Left lung (tissue), 10 donors: ENCODE measurements around the gene LY86. TPM values are rescaled to one million over a fixed set of nuclear protein-coding genes. Genes with fewer than 3 reads are reported as not detected.
"Not testable (repeated sequence)": the region's sequence is repeated elsewhere in the genome, so short reads cannot be mapped to it uniquely, and the experiment has no call there.

Experiments
- ATAC-seq: fragments of 200-7000 bp; cut with Tn5 transposase; one replicate; pipeline ENCODE4 v1.9.1; 2020; ENCODE audit warnings: moderate library complexity
- DNase-seq, 4 donors: peaks; one replicate each; pipeline ENCODE4 v3.0.0-alpha.2; 2013 to 2020
- H3K27ac ChIP-seq, 2 donors: fragments of 200-600 bp; sonication (generic) in 1 of 2; one replicate each; pipeline versions ENCODE4 v1.5.0 to v1.8.0; 2020 to 2021
- H3K27me3 ChIP-seq, 2 donors: fragments of 200-600 bp; sonication (generic) in 1 of 2; one replicate each; pipeline versions ENCODE4 v1.5.0 to v1.8.0; 2020 to 2021
- H3K36me3 ChIP-seq, 2 donors: fragments of 200-600 bp; sonication (generic) in 1 of 2; one replicate each; pipeline versions ENCODE4 v1.5.0 to v1.8.0; 2020 to 2021
- H3K4me1 ChIP-seq, 2 donors: fragments of 200-600 bp; one replicate each; pipeline ENCODE4 v1.8.0; 2021
- H3K4me3 ChIP-seq, 2 donors: fragments of 200-600 bp; sonication (generic) in 1 of 2; one replicate each; pipeline versions ENCODE4 v1.5.0 to v1.8.0; 2020 to 2021; ENCODE audit warnings: mild to moderate bottlenecking in 1 of 2
- H3K9me3 ChIP-seq, 2 donors: fragments of 200-600 bp; sonication (generic) in 1 of 2; one replicate each; pipeline versions ENCODE4 v1.5.0 to v1.8.0; 2020 to 2021
- intact Hi-C, 2 donors: fragments of 100-400 bp; cut with DNase I; formaldehyde crosslinking; loops; one replicate each; pipeline versions ENCODE4 v1.11.2 to v1.14.2; 2022
- polyA plus RNA-seq, 6 donors: library from polyadenylated mRNA; unstranded; fragments of 120-200 nt; gene quantifications; one replicate each; pipeline ENCODE4 v1.2.1, GENCODE V29; 2013; ENCODE audit not compliant: insufficient read length in 6 of 6
- total RNA-seq, 2 donors: library from RNA; stranded (reverse); fragmentation: NEBNext Ultra II Directional; extraction: Animal tissue kit (Norgen Biotek cat#: 25700); gene quantifications; one replicate each; pipeline ENCODE4 v1.2.1, GENCODE V29; 2021
- TF ChIP-seq, protein P1 (sequence below), 2 donors: fragments of 200-600 bp; sonication (generic) in 1 of 2; IDR thresholded peaks; one replicate each; pipeline versions ENCODE4 v1.5.0 to v1.8.0; 2021; ENCODE audit warnings: antibody characterized with exemption in 2 of 2
- donor health status: DM: no; HTN: yes; CAD: no.
- donor health status: DM: no; HTN: no; CAD: no.

Gene LY86
- total and polyA plus RNA-seq, 8 donors = 1.4 to 11.1 (median 2.2) TPM

DNA sequence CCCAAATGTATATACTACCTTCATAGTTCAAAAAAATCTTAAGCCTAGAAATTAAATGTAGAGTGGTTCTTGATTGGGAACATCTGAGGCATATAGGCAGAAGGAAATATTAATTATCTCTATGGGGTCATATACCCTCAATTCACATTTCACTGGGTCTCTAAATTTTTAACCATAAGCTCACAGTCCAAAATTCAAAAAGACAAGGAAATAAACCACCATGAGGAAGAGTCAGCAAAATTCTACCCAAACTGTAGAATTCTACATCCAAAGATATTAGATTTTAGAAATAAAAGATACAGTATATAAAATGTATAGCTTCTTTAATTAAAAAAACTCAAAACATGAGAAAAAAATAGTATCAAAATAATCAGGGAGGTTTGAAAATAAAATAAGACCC lies 15.5 kb downstream of the LY86 start:
- intact Hi-C loops = no loop called here
- Histone ChIP-seq H3K4me3 (no peak overlapping the region), H3K27ac (no peak overlapping the region), H3K4me1 (peaks cover 0 to 12% of the 10 kb centered on the region in 2 donors), H3K9me3 (peaks cover 0 to 13% of the 10 kb centered on the region in 2 donors), H3K36me3 (no peaks in the 10 kb centered on the region), H3K27me3 (no peaks in the 10 kb centered on the region)
- ATAC-seq (no peak), DNase-seq (no peak)
- TF ChIP-seq, protein P1, sequence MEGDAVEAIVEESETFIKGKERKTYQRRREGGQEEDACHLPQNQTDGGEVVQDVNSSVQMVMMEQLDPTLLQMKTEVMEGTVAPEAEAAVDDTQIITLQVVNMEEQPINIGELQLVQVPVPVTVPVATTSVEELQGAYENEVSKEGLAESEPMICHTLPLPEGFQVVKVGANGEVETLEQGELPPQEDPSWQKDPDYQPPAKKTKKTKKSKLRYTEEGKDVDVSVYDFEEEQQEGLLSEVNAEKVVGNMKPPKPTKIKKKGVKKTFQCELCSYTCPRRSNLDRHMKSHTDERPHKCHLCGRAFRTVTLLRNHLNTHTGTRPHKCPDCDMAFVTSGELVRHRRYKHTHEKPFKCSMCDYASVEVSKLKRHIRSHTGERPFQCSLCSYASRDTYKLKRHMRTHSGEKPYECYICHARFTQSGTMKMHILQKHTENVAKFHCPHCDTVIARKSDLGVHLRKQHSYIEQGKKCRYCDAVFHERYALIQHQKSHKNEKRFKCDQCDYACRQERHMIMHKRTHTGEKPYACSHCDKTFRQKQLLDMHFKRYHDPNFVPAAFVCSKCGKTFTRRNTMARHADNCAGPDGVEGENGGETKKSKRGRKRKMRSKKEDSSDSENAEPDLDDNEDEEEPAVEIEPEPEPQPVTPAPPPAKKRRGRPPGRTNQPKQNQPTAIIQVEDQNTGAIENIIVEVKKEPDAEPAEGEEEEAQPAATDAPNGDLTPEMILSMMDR (IDR thresholded peaks at IDR 0.05) = no peak

GRCh38 chr6:6604566-6604965 lies 16.0 kb downstream of the LY86 start:
- Histone ChIP-seq H3K9me3 (peaks cover 0 to 13% of the 10 kb centered on the region in 2 donors), H3K36me3 (no peaks in the 10 kb centered on the region), H3K4me1 (peaks cover 0 to 7% of the 10 kb centered on the region in 2 donors), H3K27me3 (no peaks in the 10 kb centered on the region), H3K4me3 (no peak overlapping the region), H3K27ac (no peak overlapping the region)
- DNase-seq (no peak), ATAC-seq (no peak)
- TF ChIP-seq, protein P1 (IDR thresholded peaks at IDR 0.05) = no peak
- intact Hi-C loops = no loop called here

- Histone ChIP-seq H3K9me3 (peaks cover 0 to 13% of the 10 kb centered on the region in 2 donors), H3K4me3 (no peak overlapping the region), H3K4me1 (peaks cover 0 to 14% of the 10 kb centered on the region in 2 donors), H3K27me3 (no peaks in the 10 kb centered on the region), H3K27ac (no peak overlapping the region), H3K36me3 (no peaks in the 10 kb centered on the region)
- TF ChIP-seq, protein P1 (IDR thresholded peaks at IDR 0.05) = no peak
- intact Hi-C loops = no loop called here
- no peak for ATAC-seq
- DNase-seq = no peak
Measured at GRCh38 chr6:6605873-6606272, 17.4 kb downstream of the LY86 start.

DNA sequence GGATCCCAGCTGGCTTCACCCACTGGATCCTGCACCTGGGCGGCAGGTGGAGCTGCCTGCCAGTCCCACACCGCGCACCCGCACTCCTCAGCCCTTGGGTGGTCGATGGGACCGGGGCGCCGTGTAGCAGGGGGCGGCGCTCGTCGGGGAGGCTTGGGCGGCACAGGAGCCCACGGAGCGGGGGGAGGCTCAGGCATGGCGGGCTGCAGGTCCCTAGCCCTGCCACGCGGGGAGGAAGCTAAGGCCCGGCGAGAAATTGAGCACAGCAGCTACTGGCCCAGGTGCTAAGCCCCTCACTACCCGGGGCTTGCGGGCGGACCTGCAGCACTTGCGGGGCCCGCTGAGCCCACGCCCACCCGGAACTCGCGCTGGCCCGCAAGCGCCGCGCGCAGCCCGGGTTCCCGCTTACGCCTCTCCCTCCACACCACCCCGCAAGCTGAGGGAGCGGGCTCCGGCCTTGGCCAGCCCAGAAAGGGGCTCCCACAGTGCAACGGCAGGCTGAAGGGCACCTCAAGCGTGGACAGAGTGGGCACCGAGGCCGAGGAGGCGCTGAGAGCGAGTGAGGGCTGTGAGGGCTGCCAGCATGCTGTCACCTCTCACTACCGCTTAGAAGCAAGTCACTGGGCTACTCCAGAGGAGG lies 18.0 kb downstream of the LY86 start:
- H3K27ac ChIP-seq, intact Hi-C loops, ATAC-seq, H3K4me3 ChIP-seq, H3K36me3 ChIP-seq, H3K27me3 ChIP-seq, DNase-seq: not testable (repeated sequence)
- Histone ChIP-seq H3K9me3 (peaks cover 0 to 13% of the 10 kb centered on the region in 2 donors), H3K4me1 (peaks cover 0 to 14% of the 10 kb centered on the region in 2 donors)

DNA sequence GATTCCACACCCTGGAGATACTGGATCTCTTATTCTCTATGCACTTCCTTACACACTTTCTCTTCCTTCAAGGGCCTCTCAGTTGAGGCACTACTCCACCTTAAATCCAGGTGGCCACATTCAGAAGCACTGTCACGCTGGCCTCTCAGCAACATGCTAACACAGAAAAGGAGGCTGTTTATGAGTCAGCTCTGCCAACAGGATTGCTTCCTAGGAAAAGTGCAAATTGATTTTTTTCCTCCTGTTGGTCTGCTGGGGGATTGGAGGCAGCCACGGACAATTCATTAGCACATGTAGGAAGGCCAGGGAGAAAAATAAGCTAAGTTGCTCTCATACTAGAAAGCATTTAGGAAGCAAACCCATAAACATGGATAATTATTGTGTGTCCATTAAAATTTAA lies 20.9 kb downstream of the LY86 start:
- TF ChIP-seq, protein P1 (IDR thresholded peaks at IDR 0.05) = no peak
- H3K27ac ChIP-seq = no peak overlapping the region
- H3K4me1 ChIP-seq = peaks cover 0 to 14% of the 10 kb centered on the region in 2 donors
- DNase-seq = no peak
- peaks cover 0 to 7% of the 10 kb centered on the region in 2 donors for H3K9me3 ChIP-seq
- H3K4me3 ChIP-seq = no peak overlapping the region
- no peaks in the 10 kb centered on the region for H3K36me3 ChIP-seq
- H3K27me3 ChIP-seq = peaks cover 0 to 4% of the 10 kb centered on the region in 2 donors
- intact Hi-C loops = no loop called here
- ATAC-seq = no peak
